HG03139 (cell line): ENCODE measurements around the gene MS4A4A.

Experiments used
- ATAC-seq: cut with Tn5 transposase; IDR thresholded peaks from one replicate; pipeline ENCODE4 v1.9.1; 2021; ENCODE audit not compliant: unreplicated experiment

MS4A4A gene

GRCh38 chr11:60347084-60347797 lies 66.8 kb downstream of the MS4A4A start:
- no peak for ATAC-seq

GRCh38 chr11:60348116-60348515 lies 67.7 kb downstream of the MS4A4A start:
- ATAC-seq, result no peak

GRCh38 chr11:60349990-60350389 lies 69.5 kb downstream of the MS4A4A start:
- no peak for ATAC-seq

GRCh38 chr11:60357771-60358170 lies 77.3 kb downstream of the MS4A4A start:
- ATAC-seq, result no peak
